K562 (cell line): ENCODE results near the gene OXNAD1.

Experiments
- BHLHE40 ChIP-seq: IDR thresholded peaks from 2 replicates; pipeline ENCODE4 v1.6.1; 2011; ENCODE audit warnings: low read length, improper control_type of control experiment
- CTCF ChIP-seq, 3 experiments: IDR thresholded peaks in 2 of 3; conservative IDR thresholded peaks in 1 of 3; 2 replicates each; pipeline ENCODE4 v1.5.1; 2011 to 2012; ENCODE audit warnings: low read length in 3 of 3, mild to moderate bottlenecking in 3 of 3, control low read depth in 2 of 3, improper control_type of control experiment in 1 of 3, inconsistent platforms in 1 of 3, low read depth in 1 of 3, mixed read lengths in 1 of 3, moderate library complexity in 1 of 3; ENCODE audit not compliant: insufficient read depth in 2 of 3
- CXXC5 ChIP-seq: fragments of 250-450 bp; sonication (Bioruptor Pico); IDR thresholded peaks from 2 replicates; pipeline ENCODE4 v1.8.0; 2022; ENCODE audit warnings: inconsistent platforms, mild to moderate bottlenecking, moderate library complexity
- E2F6 ChIP-seq, 2 experiments: IDR thresholded peaks; 2 replicates each; pipeline ENCODE4 v1.6.1; 2011; ENCODE audit warnings: borderline replicate concordance in 1 of 2, control low read depth in 1 of 2, low read depth in 1 of 2, low read length in 1 of 2, mild to moderate bottlenecking in 1 of 2, mixed read lengths in 1 of 2, moderate library complexity in 1 of 2; ENCODE audit not compliant: insufficient read depth in 1 of 2, insufficient read length in 1 of 2, poor library complexity in 1 of 2, severe bottlenecking in 1 of 2; ENCODE audit errors: extremely low read depth in 1 of 2
- ELK1 ChIP-seq: sonication (generic); formaldehyde crosslinking; IDR thresholded peaks from 2 replicates; pipeline ENCODE4 v1.8.1; 2022; ENCODE audit warnings: missing genetic modification reagents
- EZH2 ChIP-seq: IDR thresholded peaks from 2 replicates; pipeline ENCODE4 v1.6.1; 2012; ENCODE audit warnings: low read depth, mild to moderate bottlenecking, inconsistent platforms, low read length, borderline replicate concordance
- FOSL1 ChIP-seq: fragments of 200-800 bp; sonication (Bioruptor generic); conservative IDR thresholded peaks from 2 replicates; pipeline ENCODE4 v1.6.1; 2016; ENCODE audit warnings: missing genetic modification characterization, missing compliant biosample characterization
- MEF2A ChIP-seq: IDR thresholded peaks from 2 replicates; pipeline ENCODE4 v1.6.1; 2011; ENCODE audit warnings: low read depth, mild to moderate bottlenecking, low read length, moderate library complexity; ENCODE audit not compliant: control insufficient read depth
- NR3C1 ChIP-seq: sonication (generic); formaldehyde crosslinking; IDR thresholded peaks from 2 replicates; pipeline ENCODE4 v1.8.1; 2022; ENCODE audit warnings: missing genetic modification reagents
- SIN3A ChIP-seq, 2 experiments: fragments of 150-350 bp in 1 of 2; IDR thresholded peaks; 2 replicates each; pipeline ENCODE4 v1.6.1; 2011 to 2016; ENCODE audit warnings: borderline replicate concordance in 2 of 2, low read depth in 2 of 2, low read length in 2 of 2, mild to moderate bottlenecking in 2 of 2, moderate library complexity in 2 of 2; ENCODE audit not compliant: control insufficient read depth in 1 of 2

- TF ChIP-seq SIN3A (IDR thresholded peaks at IDR 0.05; ENCODE audit: borderline replicate concordance in 2 of 2, control insufficient read depth in 1 of 2, low read depth in 2 of 2, low read length in 2 of 2) (no peak), E2F6 (IDR thresholded peaks at IDR 0.05; ENCODE audit: borderline replicate concordance in 1 of 2, extremely low read depth in 1 of 2, insufficient read depth in 1 of 2, insufficient read length in 1 of 2, low read depth in 1 of 2, low read length in 1 of 2, poor library complexity in 1 of 2, severe bottlenecking in 1 of 2) (no peak), BHLHE40 (no peak), MEF2A (no peak), CTCF (IDR thresholded peaks at IDR 0.05 in 2 of 3, conservative IDR thresholded peaks at IDR 0.05 in 1 of 3; ENCODE audit: insufficient read depth in 2 of 3, low read depth in 1 of 3, low read length in 3 of 3) (no peak; a peak in 1 of 6 replicates), FOSL1 (tag) (no peak), NR3C1 (no peak), ELK1 (CRISPR knock-in tag) (no peak), EZH2 (no peak), CXXC5 (CRISPR knock-in tag) (no peak)
Measured at GRCh38 chr3:16248556-16248955, 16.5 kb upstream of the OXNAD1 start.
